Small intestine (tissue), 7 donors: ENCODE data around the gene HRH1. TPM values are rescaled to one million over a fixed set of nuclear protein-coding genes. Genes with fewer than 3 reads are reported as not detected.
A peak's percentile ranks its signal among the peaks of the same experiment; 100 is the strongest.

Experiments used
- DNase-seq, 2 donors: peaks; one replicate each; pipeline versions ENCODE4 v3.0.0 to v3.0.0-alpha.2; 2013
- FAIRE-seq: peaks from 2 replicates; lab custom pipeline; 2012; peaks lifted over from hg19 to GRCh38; lab: Jason Lieb, UNC
- H3K27ac ChIP-seq, 3 donors: one replicate each; pipeline ENCODE4 v1.5.1; 2013; ENCODE audit warnings: low read length in 2 of 3, mild to moderate bottlenecking in 2 of 3, control low read depth in 1 of 3, inconsistent platforms in 1 of 3, low read depth in 1 of 3, moderate library complexity in 1 of 3
- H3K27me3 ChIP-seq, 3 donors: one replicate each; pipeline ENCODE4 v1.6.1; 2013; ENCODE audit warnings: low read length in 3 of 3, inconsistent platforms in 1 of 3; ENCODE audit not compliant: control insufficient read depth in 3 of 3, insufficient read depth in 3 of 3
- H3K36me3 ChIP-seq, 3 donors: one replicate each; pipeline ENCODE4 v1.6.1; 2013; ENCODE audit warnings: low read length in 3 of 3, inconsistent platforms in 1 of 3, low read depth in 1 of 3, mild to moderate bottlenecking in 1 of 3, moderate library complexity in 1 of 3; ENCODE audit not compliant: control insufficient read depth in 3 of 3, insufficient read depth in 2 of 3
- H3K4me1 ChIP-seq, 3 donors: one replicate each; pipeline ENCODE4 v1.6.1; 2013; ENCODE audit warnings: low read length in 2 of 3, inconsistent platforms in 1 of 3, low read depth in 1 of 3, mild to moderate bottlenecking in 1 of 3, moderate library complexity in 1 of 3; ENCODE audit not compliant: control insufficient read depth in 3 of 3, insufficient read depth in 2 of 3
- H3K4me3 ChIP-seq, 3 donors: one replicate each; pipeline ENCODE4 v1.5.1; 2013; ENCODE audit warnings: low read length in 3 of 3, control low read depth in 1 of 3, inconsistent platforms in 1 of 3, low read depth in 1 of 3, mild to moderate bottlenecking in 1 of 3, moderate library complexity in 1 of 3
- H3K9me3 ChIP-seq, 2 donors: one replicate each; pipeline ENCODE4 v1.6.1; 2013; ENCODE audit warnings: low read depth in 1 of 2, low read length in 1 of 2; ENCODE audit not compliant: control insufficient read depth in 2 of 2, insufficient read depth in 1 of 2
- WGBS, 3 donors: extraction: QIAGEN DNeasy Blood & Tissue Kit; methylation state at CpG; one replicate each; pipeline ENCODE4 v1.1.7; 2013; 5-methylcytosine and 5-hydroxymethylcytosine counted together
- polyA plus RNA-seq, 4 donors: library from polyadenylated mRNA; stranded (reverse) in 3 of 4; unstranded in 1 of 4; fragments of 200-250 nt in 3 of 4; fragments of 120-200 nt in 1 of 4; gene quantifications; one replicate each; pipeline versions ENCODE4 v1.2.1 to v1.2.3, GENCODE V29; 2013
- donor health status: healthy with polysubstance abuse.
- donor health status: control.
- donor health status: control.
- donor health status: Bipolar disorder and iron deficiency.
- donor health status: healthy.

The HRH1 gene
- polyA plus RNA-seq, 4 donors: 1.1 to 3.8 (median 1.5) TPM

- Histone ChIP-seq H3K27me3 (no peaks in the 10 kb centered on the region), H3K4me3 (no peak overlapping the region), H3K9me3 (no peaks in the 10 kb centered on the region), H3K4me1 (peaks cover 0 to 3% (median 0%) of the 10 kb centered on the region in 3 donors), H3K27ac (peak overlapping the region in 1 of 3 donors; percentile 60), H3K36me3 (peaks cover 15 to 37% (median 26%) of the 10 kb centered on the region in 3 donors)
- FAIRE-seq: no peak
- WGBS, 3 donors: 82 to 95% (median 86%) methylated on average over 6 of the region's 6 CpGs
- DNase-seq: no peak
These were observed 153.6 kb downstream of the HRH1 start for GRCh38 chr3:11307830-11308432.

DNA sequence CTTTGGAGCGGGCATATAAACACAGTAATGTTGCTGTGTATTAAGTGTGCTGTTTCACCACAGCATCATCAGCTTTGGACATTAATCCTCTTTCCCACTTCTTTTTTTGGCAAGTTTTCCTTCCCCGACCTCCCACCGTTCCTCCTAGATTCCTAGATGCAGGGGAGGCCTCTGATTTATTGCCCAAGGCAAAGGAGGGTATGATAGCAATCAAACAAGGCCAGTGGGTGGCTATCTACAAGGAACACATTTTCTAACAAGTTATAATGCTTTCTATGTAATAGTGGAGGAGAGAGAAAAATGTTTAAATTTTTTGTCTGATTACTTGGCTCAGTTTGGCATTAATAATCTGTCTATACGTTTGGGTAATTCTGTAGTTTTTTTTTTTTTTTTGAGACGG, 156.0 kb downstream of the HRH1 start:
- DNase-seq: no peak
- 85 to 94% (median 92%) methylated on average over 4 to 5 of the region's 5 CpGs for WGBS, 3 donors
- H3K4me1 ChIP-seq: peaks cover 0 to 3% (median 0%) of the 10 kb centered on the region in 3 donors
- FAIRE-seq: no peak
- H3K36me3 ChIP-seq: peaks cover 17 to 41% (median 34%) of the 10 kb centered on the region in 3 donors
- no peak overlapping the region for H3K4me3 ChIP-seq
- H3K27ac ChIP-seq: no peak overlapping the region
- no peaks in the 10 kb centered on the region for H3K9me3 ChIP-seq
- H3K27me3 ChIP-seq: no peaks in the 10 kb centered on the region

- H3K27me3 ChIP-seq: no peaks in the 10 kb centered on the region
- H3K27ac ChIP-seq: no peak overlapping the region
- WGBS, 3 donors: 93 to 98% (median 95%) methylated on average over 5 of the region's 5 CpGs
- no peak overlapping the region for H3K4me3 ChIP-seq
- peaks cover 15 to 36% (median 31%) of the 10 kb centered on the region in 3 donors for H3K36me3 ChIP-seq
- H3K9me3 ChIP-seq: no peaks in the 10 kb centered on the region
- FAIRE-seq (no peak), DNase-seq (no peak)
- no peaks in the 10 kb centered on the region for H3K4me1 ChIP-seq
These were observed 157.9 kb downstream of the HRH1 start for GRCh38 chr3:11312166-11312565.

Other genes starting within 250 kb of the HRH1 start
- gene SLC6A1, start 161.7 kb upstream of the HRH1 start, polyA plus RNA-seq: under 1 TPM in 2 of 4 donors, not detected in 2; 0.27 to 0.72 TPM
- 10 to 100 TPM in 2 of 4 donors, 1 to 10 TPM in 2; 7.8 to 16.3 (median 11.6) TPM for gene ATG7, start 117.9 kb downstream of the HRH1 start, polyA plus RNA-seq